GM18519 (cell line): Measurements from ENCODE around the gene TLK1.

Experiments
- ATAC-seq: cut with Tn5 transposase; IDR thresholded peaks from one replicate; pipeline ENCODE4 v1.9.1; 2021; ENCODE audit warnings: mild to moderate bottlenecking, moderate library complexity; ENCODE audit not compliant: unreplicated experiment, low FRiP score

The TLK1 gene

DNA sequence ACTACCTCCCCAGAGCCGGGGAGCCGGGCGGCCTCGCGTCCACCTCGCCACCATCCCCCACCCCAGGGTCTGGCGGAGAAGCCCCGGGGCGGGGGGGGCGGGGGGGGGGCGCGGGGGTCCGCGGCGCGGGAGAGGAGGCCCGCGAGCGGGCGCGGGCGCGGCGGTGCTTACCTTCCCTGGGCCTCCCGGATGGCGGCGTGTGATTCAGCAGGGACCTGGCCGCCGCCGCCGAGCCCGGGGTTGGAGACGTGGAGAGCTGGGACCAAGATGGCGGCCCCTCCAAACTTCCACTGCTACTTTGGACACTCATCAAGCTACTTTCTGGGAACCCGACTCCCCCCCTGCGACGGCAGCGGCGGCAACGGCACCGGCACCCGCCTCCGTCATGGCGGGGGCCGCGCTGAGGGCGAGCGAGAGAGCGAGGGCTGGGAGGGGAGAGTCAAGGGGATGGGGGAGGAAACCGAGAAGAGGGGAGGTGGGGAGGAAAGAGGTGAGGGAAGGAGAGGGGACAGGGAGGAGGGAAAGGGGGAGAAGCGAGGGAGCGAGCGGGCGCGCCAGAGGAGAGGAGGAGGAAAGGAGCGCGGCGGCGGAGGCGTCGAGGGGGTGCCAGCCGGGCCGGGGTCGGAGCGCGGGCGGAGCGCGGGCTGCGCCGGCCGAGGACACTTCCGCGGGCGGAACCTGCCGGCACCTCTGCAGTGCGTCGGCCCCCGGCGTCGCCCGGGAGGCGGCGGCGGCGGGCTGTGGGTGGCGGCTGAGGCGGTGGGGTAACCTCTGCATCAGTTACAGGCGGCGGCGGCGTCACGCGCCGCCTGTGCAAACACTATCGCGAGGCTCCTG lies at the start of gene TLK1:
Gene TLK1, minus strand, starts transcription at position 775 of the 837 bp plus-strand sequence. Its CDS starts 465 bp downstream, at position 310.
- peak; percentile 40 for ATAC-seq

GRCh38 chr2:171210216-171210863 lies 49.6 kb upstream of the TLK1 start:
- ATAC-seq = no peak

DNA sequence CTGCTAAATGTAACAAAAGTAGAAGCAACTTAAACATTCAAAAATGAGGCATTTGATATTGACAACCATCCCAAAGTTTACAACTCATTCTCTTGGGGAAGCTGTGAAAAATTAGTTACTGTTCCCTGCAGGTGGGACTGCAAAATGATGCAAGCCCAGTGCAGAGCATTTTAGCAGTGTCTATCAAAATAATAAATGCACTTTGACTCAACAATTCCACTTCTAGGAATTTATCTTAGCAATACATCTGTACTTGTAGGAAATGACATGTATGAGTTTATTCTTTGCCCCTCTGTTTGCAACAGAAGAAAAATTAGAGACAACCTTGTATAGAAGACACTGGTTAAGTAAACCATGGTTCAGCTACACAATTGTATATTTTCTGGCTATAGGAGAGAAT lies 48.0 kb upstream of the TLK1 start:
- no peak for ATAC-seq

- no peak for ATAC-seq
Measured at GRCh38 chr2:171206422-171207115, 45.9 kb upstream of the TLK1 start.

GRCh38 chr2:171205551-171205950 lies 44.9 kb upstream of the TLK1 start:
- no peak for ATAC-seq

GRCh38 chr2:171201767-171202166 lies 41.1 kb upstream of the TLK1 start:
- no peak for ATAC-seq

DNA sequence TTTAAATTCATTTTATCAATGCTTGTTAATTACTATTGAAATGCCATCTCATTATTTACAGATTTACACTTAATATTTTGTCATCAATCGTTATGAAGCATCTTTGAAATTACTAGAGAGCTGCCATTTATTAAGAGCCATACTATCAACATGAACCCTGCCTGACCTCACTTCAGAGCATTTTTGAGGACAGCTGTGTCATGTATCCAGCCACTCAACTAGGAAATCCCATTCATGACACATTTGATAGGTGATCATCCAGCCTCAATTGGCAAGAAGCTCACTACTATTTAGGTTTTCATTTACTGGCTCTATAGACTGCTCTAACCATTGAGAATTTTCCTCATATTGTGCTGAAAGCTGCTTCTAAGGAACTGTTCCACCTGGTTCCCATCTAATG lies 40.6 kb upstream of the TLK1 start:
- no peak for ATAC-seq

GRCh38 chr2:171200469-171200868 lies 39.8 kb upstream of the TLK1 start:
- no peak for ATAC-seq

DNA sequence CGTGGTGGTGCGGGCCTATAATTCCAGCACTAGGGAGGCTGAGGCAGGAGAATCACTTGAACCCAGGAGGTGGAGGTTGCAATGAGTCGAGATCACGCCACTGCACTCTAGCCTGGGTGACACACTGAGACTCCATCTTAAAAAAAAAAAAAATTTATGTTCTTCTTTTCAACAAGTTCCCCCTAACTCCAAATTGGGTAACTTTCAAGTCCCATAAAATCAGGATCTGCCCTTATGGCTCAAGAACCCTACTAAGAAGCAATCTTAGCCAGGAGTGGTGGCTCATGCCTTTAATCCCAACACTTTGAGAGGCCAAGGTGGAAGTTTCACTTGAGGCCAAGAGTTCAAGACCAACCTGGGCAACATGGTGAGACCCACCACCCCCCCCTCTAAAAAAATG lies 30.3 kb upstream of the TLK1 start:
- no peak for ATAC-seq

GRCh38 chr2:171187819-171188218 lies 27.1 kb upstream of the TLK1 start:
- ATAC-seq = no peak

DNA sequence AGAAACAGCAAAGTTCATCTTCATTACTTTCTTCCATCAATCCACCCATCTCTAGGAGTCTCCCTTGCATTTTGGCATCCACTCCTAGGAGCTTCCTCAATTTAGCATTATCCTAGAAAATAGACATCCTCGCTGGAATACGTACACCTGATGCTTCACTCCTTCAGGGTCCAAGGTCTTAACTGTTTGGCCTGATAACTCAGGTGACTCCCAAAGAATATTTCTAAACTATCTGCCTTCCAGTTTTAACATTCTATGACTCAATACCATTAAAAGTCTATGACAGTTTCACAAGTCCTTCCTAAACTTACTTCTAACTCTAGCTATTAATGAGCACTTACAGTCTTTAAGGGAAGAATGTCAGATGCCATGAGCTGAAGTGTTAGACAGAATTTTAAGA lies 26.5 kb upstream of the TLK1 start:
- ATAC-seq = no peak

DNA sequence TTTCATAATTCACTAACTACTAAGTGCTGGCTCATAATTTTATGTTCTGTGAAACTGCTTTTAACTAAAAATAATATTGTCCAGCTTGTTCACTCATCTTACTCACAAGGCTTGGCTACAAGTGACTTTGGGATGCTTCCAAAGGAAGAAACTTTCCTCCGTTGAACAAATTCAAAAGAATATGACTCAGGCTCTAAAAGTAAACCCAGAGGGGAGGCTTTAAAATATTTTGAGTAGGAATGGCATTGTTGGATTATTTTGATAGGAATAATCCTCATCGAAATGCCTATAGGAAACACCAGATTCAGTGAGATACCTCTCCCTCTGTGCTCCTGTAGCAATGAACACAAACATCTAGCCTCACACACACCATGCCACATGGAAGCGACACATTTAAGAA lies 25.2 kb upstream of the TLK1 start:
- ATAC-seq = no peak

DNA sequence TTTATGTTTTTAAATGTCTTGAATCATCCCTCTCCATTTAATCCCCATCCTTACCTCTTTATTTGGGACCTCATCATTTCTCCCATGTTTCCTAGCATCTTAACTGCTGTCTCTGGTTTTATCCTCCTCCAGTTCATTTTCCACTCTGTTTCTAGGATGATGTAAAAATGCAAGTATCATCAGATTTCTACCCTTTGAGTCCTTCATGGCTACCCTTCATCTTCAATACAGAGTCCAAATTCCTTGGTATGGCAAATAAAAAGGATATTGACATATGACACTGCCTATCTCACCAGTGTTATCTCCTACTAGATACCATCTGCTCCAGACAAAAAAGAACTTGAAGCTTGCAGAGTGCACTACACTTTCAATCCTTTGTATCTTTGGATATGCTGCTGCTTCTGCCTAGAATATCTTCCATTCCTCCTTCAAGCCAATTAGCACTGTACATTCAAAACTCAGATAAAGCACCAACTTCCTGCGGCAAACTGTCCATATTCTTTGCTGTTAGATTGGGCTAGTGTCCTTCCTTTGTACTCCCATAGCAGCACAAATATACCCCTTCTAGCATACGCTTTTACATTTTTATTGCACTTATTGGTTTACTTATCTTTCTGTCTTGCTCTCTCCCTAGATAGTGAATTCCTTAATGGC lies 24.6 kb upstream of the TLK1 start:
- no peak for ATAC-seq

GRCh38 chr2:171181064-171182049 lies 20.7 kb upstream of the TLK1 start:
- ATAC-seq = no peak

DNA sequence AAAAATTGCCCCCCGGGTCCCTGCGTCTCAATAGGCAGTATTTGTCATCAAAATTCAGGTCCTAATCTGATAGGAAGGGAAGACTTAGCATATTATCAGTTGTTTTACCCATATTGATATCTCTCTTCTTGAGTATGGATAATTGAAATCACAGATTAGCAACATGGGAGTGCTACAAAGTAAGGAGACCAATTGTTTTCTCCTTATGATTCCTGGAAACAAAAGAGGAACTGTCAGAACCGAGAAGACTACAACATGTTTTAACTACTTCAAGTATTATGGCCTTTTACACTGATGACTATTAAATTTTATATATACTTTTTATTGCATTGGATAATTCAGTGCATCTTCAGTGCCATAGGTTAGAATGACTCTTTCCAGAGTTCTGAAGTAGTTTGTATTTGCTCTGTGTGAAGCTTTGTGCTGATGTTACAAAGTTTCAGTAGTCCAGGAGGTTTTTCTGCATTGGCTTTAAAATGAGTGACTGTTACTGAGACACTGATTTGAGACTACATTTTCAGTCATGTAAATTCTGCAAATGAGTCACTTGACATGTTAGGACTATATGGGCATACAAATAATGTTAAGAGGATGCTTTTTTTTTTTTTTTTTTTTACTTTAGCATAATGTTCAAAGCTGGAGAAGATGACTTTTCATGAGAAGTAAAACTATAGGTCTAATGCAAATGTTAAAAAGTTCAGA lies 19.7 kb upstream of the TLK1 start:
- no peak for ATAC-seq

DNA sequence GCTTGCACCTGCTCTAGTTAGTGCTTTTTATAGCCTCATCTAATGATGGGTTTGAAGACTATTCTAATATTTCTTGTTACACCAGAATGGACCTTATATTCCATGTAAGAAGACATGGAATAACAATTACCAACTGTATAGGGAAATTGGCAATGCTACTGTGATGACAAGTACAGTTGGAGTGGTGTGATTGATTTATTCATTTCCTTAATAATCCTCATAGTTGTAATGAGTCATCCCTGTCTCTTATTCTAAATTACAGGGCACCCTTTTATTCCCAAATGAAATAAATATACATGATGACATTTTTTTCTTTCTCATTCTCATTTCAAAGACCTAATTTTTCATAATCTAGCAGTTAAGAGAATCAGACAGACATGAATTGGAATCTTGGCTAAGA lies 18.3 kb upstream of the TLK1 start:
- ATAC-seq = no peak

GRCh38 chr2:171176516-171176915 lies 15.8 kb upstream of the TLK1 start:
- ATAC-seq = no peak

DNA sequence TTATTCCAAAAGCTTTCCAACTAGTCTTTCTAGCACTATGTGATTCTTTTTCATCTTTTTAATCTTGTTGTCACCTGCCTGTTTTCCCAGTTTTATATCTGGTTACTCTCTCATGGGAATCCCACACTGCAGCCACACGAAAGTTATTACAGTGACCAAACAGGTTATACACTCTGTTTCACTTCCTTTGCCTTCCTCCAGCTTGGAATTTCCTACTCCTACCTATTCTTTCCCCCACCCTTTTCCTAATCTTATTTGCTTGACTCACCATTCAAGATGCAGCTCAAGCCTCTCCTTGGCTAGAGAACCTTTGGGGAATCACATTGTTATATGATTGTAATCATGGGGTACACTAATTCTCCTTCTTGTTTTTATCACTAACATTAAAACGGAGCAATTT lies 13.4 kb upstream of the TLK1 start:
- ATAC-seq = no peak

DNA sequence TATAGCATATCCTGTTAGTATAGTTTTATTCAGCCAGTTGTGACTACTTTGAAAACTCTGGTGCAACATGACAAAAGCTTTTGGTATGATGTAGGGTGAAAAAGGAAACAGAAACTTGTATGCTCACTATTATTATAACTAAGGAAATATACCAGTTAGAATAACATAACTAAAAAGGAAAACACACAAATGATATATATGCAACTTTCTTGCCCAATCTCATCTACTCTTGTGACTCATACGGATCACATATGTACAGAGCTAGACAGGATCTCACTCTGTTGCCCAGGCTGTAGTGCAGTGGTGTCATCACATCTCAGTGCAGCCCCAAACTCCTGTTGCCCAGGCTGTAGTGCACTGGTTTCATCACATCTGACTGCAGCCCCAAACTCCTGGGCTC lies 12.4 kb upstream of the TLK1 start:
- ATAC-seq = no peak
